ENCODE data around the gene ZNF534. TPM values are rescaled to one million over a fixed set of nuclear protein-coding genes. Genes with fewer than 3 reads are reported as not detected.

ZNF534 gene
- not detected in 2 replicates for total RNA-seq (2014; rRNA removed; shearing (Covaris generic))

GRCh38 chr19:52428937-52429336, at the start of gene ZNF534:
ZNF534 (plus strand) TSS chr19:52429148; CDS start chr19:52431475, 2,327 bp downstream.

GRCh38 chr19:52397310-52398080, 31.5 kb upstream of the ZNF534 start, which contains the start of gene ZNF528:
ZNF528 (plus strand) TSS chr19:52397849; CDS start chr19:52402014, 4,165 bp downstream.

GRCh38 chr19:52453324-52454094, 24.6 kb downstream of the ZNF534 start, which contains the start of gene ZNF578:
ZNF578 (plus strand) TSS chr19:52453553; CDS start chr19:52501846, 48,293 bp downstream.

Small RNA genes within 50 kb of the gene (small RNA-seq; reads per million reads assigned to genes)
- not detected for gene AC010332.1

Other genes with a start within 250 kb of the ZNF534 start
- gene PPP2R1A, start 239.1 kb upstream of the ZNF534 start, total RNA-seq (2014; rRNA removed; shearing (Covaris generic)), result 171 and 177 TPM in 2 replicates
- 9.8 and 10.3 TPM in 2 replicates for gene ZNF766, start 159.6 kb upstream of the ZNF534 start, total RNA-seq (2014; rRNA removed; shearing (Covaris generic))
- 5.5 and 6.3 TPM in 2 replicates for gene ZNF480, start 132.0 kb upstream of the ZNF534 start, total RNA-seq (2014; rRNA removed; shearing (Covaris generic))
- gene ZNF610, start 92.9 kb upstream of the ZNF534 start, total RNA-seq (2014; rRNA removed; shearing (Covaris generic)), result not detected in 2 replicates
- 12.2 and 19.0 TPM in 2 replicates for gene ZNF880, start 59.2 kb upstream of the ZNF534 start, total RNA-seq (2014; rRNA removed; shearing (Covaris generic))
- gene ZNF528, start 31.3 kb upstream of the ZNF534 start, total RNA-seq (2014; rRNA removed; shearing (Covaris generic)), result 9.3 and 15.6 TPM in 2 replicates
- 0.53 and 0.98 TPM in 2 replicates for gene ZNF578, start 24.4 kb downstream of the ZNF534 start, total RNA-seq (2014; rRNA removed; shearing (Covaris generic))
- 10.9 TPM in 2 replicates for gene ZNF808, start 98.5 kb downstream of the ZNF534 start, total RNA-seq (2014; rRNA removed; shearing (Covaris generic))
- gene ZNF701, start 141.1 kb downstream of the ZNF534 start, total RNA-seq (2014; rRNA removed; shearing (Covaris generic)), result 5.5 and 6.3 TPM in 2 replicates
- 29.2 and 33.8 TPM in 2 replicates for gene ZNF83, start 209.2 kb downstream of the ZNF534 start, total RNA-seq (2014; rRNA removed; shearing (Covaris generic))

Measured in A375 (cell line).